ENCODE results near the gene LAMA2.

Gene LAMA2

GRCh38 chr6:129508477-129509145 lies 625.7 kb downstream of the LAMA2 start:
- Histone ChIP-seq H3K9ac (ENCODE audit: low read depth, low read length) (no peak overlapping the region), H3K36me3 (ENCODE audit: insufficient read depth, low read length) (no peaks in the 10 kb centered on the region; the same call in 1 of the 2 replicates), H3K9me3 (ENCODE audit: control insufficient read depth, insufficient read depth, low read length) (no peaks in the 10 kb centered on the region), H3K4me1 (ENCODE audit: insufficient read depth, low read length) (peaks cover 2% of the 10 kb centered on the region; the same call in 1 of the 2 replicates)

GRCh38 chr6:129510950-129511349 lies 628.0 kb downstream of the LAMA2 start:
- peaks cover 2% of the 10 kb centered on the region; the same call in 1 of the 2 replicates for H3K4me1 ChIP-seq (ENCODE audit: insufficient read depth, low read length)
- H3K36me3 ChIP-seq (ENCODE audit: insufficient read depth, low read length) = no peaks in the 10 kb centered on the region; the same call in 1 of the 2 replicates
- H3K9me3 ChIP-seq (ENCODE audit: control insufficient read depth, insufficient read depth, low read length) = no peaks in the 10 kb centered on the region
- no peak overlapping the region for H3K9ac ChIP-seq (ENCODE audit: low read depth, low read length)

- H3K9ac ChIP-seq (ENCODE audit: low read depth, low read length) = no peak overlapping the region
- no peaks in the 10 kb centered on the region for H3K36me3 ChIP-seq (ENCODE audit: insufficient read depth, low read length)
- H3K9me3 ChIP-seq (ENCODE audit: control insufficient read depth, insufficient read depth, low read length) = no peaks in the 10 kb centered on the region
- H3K4me1 ChIP-seq (ENCODE audit: insufficient read depth, low read length) = peaks cover 2% of the 10 kb centered on the region; the same call in 1 of the 2 replicates
These were observed 630.5 kb downstream of the LAMA2 start for GRCh38 chr6:129513471-129513870.

- Histone ChIP-seq H3K9ac (ENCODE audit: low read depth, low read length) (no peak overlapping the region), H3K9me3 (ENCODE audit: control insufficient read depth, insufficient read depth, low read length) (no peaks in the 10 kb centered on the region), H3K36me3 (ENCODE audit: insufficient read depth, low read length) (no peaks in the 10 kb centered on the region), H3K4me1 (ENCODE audit: insufficient read depth, low read length) (peaks cover 2% of the 10 kb centered on the region; the same call in 1 of the 2 replicates)
These were observed 632.1 kb downstream of the LAMA2 start for GRCh38 chr6:129515004-129515403.

- peaks cover 2% of the 10 kb centered on the region; the same call in 1 of the 2 replicates for H3K4me1 ChIP-seq (ENCODE audit: insufficient read depth, low read length)
- H3K9ac ChIP-seq (ENCODE audit: low read depth, low read length) = no peak overlapping the region
- H3K36me3 ChIP-seq (ENCODE audit: insufficient read depth, low read length) = no peaks in the 10 kb centered on the region
- no peaks in the 10 kb centered on the region for H3K9me3 ChIP-seq (ENCODE audit: control insufficient read depth, insufficient read depth, low read length)
These were observed 633.1 kb downstream of the LAMA2 start for GRCh38 chr6:129516005-129516404.

- H3K36me3 ChIP-seq (ENCODE audit: insufficient read depth, low read length) = no peaks in the 10 kb centered on the region
- H3K9me3 ChIP-seq (ENCODE audit: control insufficient read depth, insufficient read depth, low read length) = no peaks in the 10 kb centered on the region
- no peaks in the 10 kb centered on the region for H3K4me1 ChIP-seq (ENCODE audit: insufficient read depth, low read length)
- no peak overlapping the region for H3K9ac ChIP-seq (ENCODE audit: low read depth, low read length)
These were observed 633.8 kb downstream of the LAMA2 start for GRCh38 chr6:129516787-129517186.

GRCh38 chr6:129517288-129517687 lies 634.4 kb downstream of the LAMA2 start:
- no peaks in the 10 kb centered on the region for H3K4me1 ChIP-seq (ENCODE audit: insufficient read depth, low read length)
- H3K9me3 ChIP-seq (ENCODE audit: control insufficient read depth, insufficient read depth, low read length) = no peaks in the 10 kb centered on the region
- H3K36me3 ChIP-seq (ENCODE audit: insufficient read depth, low read length) = no peaks in the 10 kb centered on the region
- H3K9ac ChIP-seq (ENCODE audit: low read depth, low read length) = no peak overlapping the region

- no peaks in the 10 kb centered on the region for H3K4me1 ChIP-seq (ENCODE audit: insufficient read depth, low read length)
- no peak overlapping the region for H3K9ac ChIP-seq (ENCODE audit: low read depth, low read length)
- H3K36me3 ChIP-seq (ENCODE audit: insufficient read depth, low read length) = no peaks in the 10 kb centered on the region
- H3K9me3 ChIP-seq (ENCODE audit: control insufficient read depth, insufficient read depth, low read length) = no peaks in the 10 kb centered on the region
These were observed 636.8 kb downstream of the LAMA2 start for GRCh38 chr6:129519750-129520149.

GRCh38 chr6:129521946-129522345 lies 639.0 kb downstream of the LAMA2 start:
- H3K9me3 ChIP-seq (ENCODE audit: control insufficient read depth, insufficient read depth, low read length) = no peaks in the 10 kb centered on the region
- no peak overlapping the region for H3K9ac ChIP-seq (ENCODE audit: low read depth, low read length)
- H3K4me1 ChIP-seq (ENCODE audit: insufficient read depth, low read length) = no peaks in the 10 kb centered on the region
- H3K36me3 ChIP-seq (ENCODE audit: insufficient read depth, low read length) = no peaks in the 10 kb centered on the region

GRCh38 chr6:129523816-129524215 lies 640.9 kb downstream of the LAMA2 start:
- no peaks in the 10 kb centered on the region for H3K9me3 ChIP-seq (ENCODE audit: control insufficient read depth, insufficient read depth, low read length)
- H3K36me3 ChIP-seq (ENCODE audit: insufficient read depth, low read length) = no peaks in the 10 kb centered on the region
- H3K9ac ChIP-seq (ENCODE audit: low read depth, low read length) = no peak overlapping the region
- no peaks in the 10 kb centered on the region for H3K4me1 ChIP-seq (ENCODE audit: insufficient read depth, low read length)

- no peaks in the 10 kb centered on the region for H3K36me3 ChIP-seq (ENCODE audit: insufficient read depth, low read length)
- H3K9me3 ChIP-seq (ENCODE audit: control insufficient read depth, insufficient read depth, low read length) = no peaks in the 10 kb centered on the region
- no peak overlapping the region for H3K9ac ChIP-seq (ENCODE audit: low read depth, low read length)
- no peaks in the 10 kb centered on the region for H3K4me1 ChIP-seq (ENCODE audit: insufficient read depth, low read length)
These were observed 642.1 kb downstream of the LAMA2 start for GRCh38 chr6:129525055-129525454.

- Histone ChIP-seq H3K4me1 (ENCODE audit: insufficient read depth, low read length) (no peaks in the 10 kb centered on the region), H3K9ac (ENCODE audit: low read depth, low read length) (no peak overlapping the region), H3K36me3 (ENCODE audit: insufficient read depth, low read length) (no peaks in the 10 kb centered on the region), H3K9me3 (ENCODE audit: control insufficient read depth, insufficient read depth, low read length) (no peaks in the 10 kb centered on the region)
These were observed 652.0 kb downstream of the LAMA2 start for GRCh38 chr6:129534926-129535325.

GRCh38 chr6:129536271-129536670 lies 653.3 kb downstream of the LAMA2 start:
- Histone ChIP-seq H3K9me3 (ENCODE audit: control insufficient read depth, insufficient read depth, low read length) (no peaks in the 10 kb centered on the region), H3K36me3 (ENCODE audit: insufficient read depth, low read length) (no peaks in the 10 kb centered on the region), H3K4me1 (ENCODE audit: insufficient read depth, low read length) (no peaks in the 10 kb centered on the region), H3K9ac (ENCODE audit: low read depth, low read length) (no peak overlapping the region)

GRCh38 chr6:129539032-129539431 lies 656.1 kb downstream of the LAMA2 start:
- Histone ChIP-seq H3K9ac (ENCODE audit: low read depth, low read length) (no peak overlapping the region), H3K36me3 (ENCODE audit: insufficient read depth, low read length) (no peaks in the 10 kb centered on the region), H3K4me1 (ENCODE audit: insufficient read depth, low read length) (no peaks in the 10 kb centered on the region), H3K9me3 (ENCODE audit: control insufficient read depth, insufficient read depth, low read length) (no peaks in the 10 kb centered on the region)

GRCh38 chr6:129542705-129543104 lies 659.8 kb downstream of the LAMA2 start:
- Histone ChIP-seq H3K9me3 (ENCODE audit: control insufficient read depth, insufficient read depth, low read length) (no peaks in the 10 kb centered on the region), H3K9ac (ENCODE audit: low read depth, low read length) (no peak overlapping the region), H3K36me3 (ENCODE audit: insufficient read depth, low read length) (no peaks in the 10 kb centered on the region), H3K4me1 (ENCODE audit: insufficient read depth, low read length) (no peaks in the 10 kb centered on the region)

All from ES-I3 (cell line).